ENCODE measurements around the gene NOTCH3. TPM values are rescaled to one million over a fixed set of nuclear protein-coding genes. Genes with fewer than 3 reads are reported as not detected.

NOTCH3 gene
- total and polyA plus RNA-seq, 2 donors from 2014 or later, result 15.1 to 92.3 TPM

GRCh38 chr19:15170345-15170744 is 30.4 kb downstream of the NOTCH3 start:
- DNase-seq, result no peak
- no peak overlapping the region for H3K9ac ChIP-seq (ENCODE audit: low read length in 3 of 3)
- H3K27ac ChIP-seq (ENCODE audit: low read depth in 2 of 2, low read length in 2 of 2), result no peak overlapping the region
- FAIRE-seq, result no peak
- peaks cover 2 to 12% (median 5%) of the 10 kb centered on the region in 3 donors for H3K36me3 ChIP-seq (ENCODE audit: control insufficient read depth in 2 of 3, insufficient read depth in 3 of 3, low read length in 3 of 3)
- intact Hi-C loops (cut with DNase I), result loop anchor here (10.0 kb wide), 1 partner anchor 384 kb away; no protein-coding TSS in a partner anchor
- TF ChIP-seq CTCF (IDR thresholded peaks at IDR 0.05; ENCODE audit: borderline replicate concordance, extremely low read depth, insufficient read depth), result no peak
- no peaks in the 10 kb centered on the region for H3K27me3 ChIP-seq (ENCODE audit: control insufficient read depth, insufficient read depth, low read length)
- no peak overlapping the region for H3K4me3 ChIP-seq (ENCODE audit: low read length in 3 of 3)
- H3K9me3 ChIP-seq (ENCODE audit: control insufficient read depth in 2 of 3, insufficient read depth in 1 of 3, low read length in 3 of 3), result peaks cover 0 to 9% (median 0%) of the 10 kb centered on the region in 3 donors
- H3K4me1 ChIP-seq (ENCODE audit: control insufficient read depth in 2 of 3, insufficient read depth in 2 of 3, low read depth in 1 of 3, low read length in 3 of 3), result no peaks in the 10 kb centered on the region

- FAIRE-seq (no peak), DNase-seq (no peak)
- Histone ChIP-seq H3K9ac (ENCODE audit: low read length in 3 of 3) (no peak overlapping the region), H3K4me3 (ENCODE audit: low read length in 3 of 3) (no peak overlapping the region), H3K36me3 (ENCODE audit: control insufficient read depth in 2 of 3, insufficient read depth in 3 of 3, low read length in 3 of 3) (peaks cover 6 to 16% (median 9%) of the 10 kb centered on the region in 3 donors), H3K27me3 (ENCODE audit: control insufficient read depth, insufficient read depth, low read length) (no peaks in the 10 kb centered on the region), H3K4me1 (ENCODE audit: control insufficient read depth in 2 of 3, insufficient read depth in 2 of 3, low read depth in 1 of 3, low read length in 3 of 3) (no peaks in the 10 kb centered on the region), H3K27ac (ENCODE audit: low read depth in 2 of 2, low read length in 2 of 2) (no peak overlapping the region), H3K9me3 (ENCODE audit: control insufficient read depth in 2 of 3, insufficient read depth in 1 of 3, low read length in 3 of 3) (peaks cover 0 to 14% (median 0%) of the 10 kb centered on the region in 3 donors)
- intact Hi-C loops (cut with DNase I), result loop anchor here (10.0 kb wide), 1 partner anchor 385 kb away; no protein-coding TSS in a partner anchor
- TF ChIP-seq CTCF (IDR thresholded peaks at IDR 0.05; ENCODE audit: borderline replicate concordance, extremely low read depth, insufficient read depth), result no peak
These were observed 31.1 kb downstream of the NOTCH3 start for GRCh38 chr19:15169541-15170285.

- peaks cover 6 to 19% (median 14%) of the 10 kb centered on the region in 3 donors for H3K36me3 ChIP-seq (ENCODE audit: control insufficient read depth in 2 of 3, insufficient read depth in 3 of 3, low read length in 3 of 3)
- no peaks in the 10 kb centered on the region for H3K27me3 ChIP-seq (ENCODE audit: control insufficient read depth, insufficient read depth, low read length)
- TF ChIP-seq CTCF (IDR thresholded peaks at IDR 0.05; ENCODE audit: borderline replicate concordance, extremely low read depth, insufficient read depth), result no peak
- H3K9ac ChIP-seq (ENCODE audit: low read length in 3 of 3), result no peak overlapping the region
- no peaks in the 10 kb centered on the region for H3K4me1 ChIP-seq (ENCODE audit: control insufficient read depth in 2 of 3, insufficient read depth in 2 of 3, low read depth in 1 of 3, low read length in 3 of 3)
- FAIRE-seq, result no peak
- no peak overlapping the region for H3K4me3 ChIP-seq (ENCODE audit: low read length in 3 of 3)
- H3K9me3 ChIP-seq (ENCODE audit: control insufficient read depth in 2 of 3, insufficient read depth in 1 of 3, low read length in 3 of 3), result peaks cover 0 to 14% (median 0%) of the 10 kb centered on the region in 3 donors
- no peak overlapping the region for H3K27ac ChIP-seq (ENCODE audit: low read depth in 2 of 2, low read length in 2 of 2)
- intact Hi-C loops (cut with DNase I), result no loop called here
- no peak for DNase-seq
These were observed 34.1 kb downstream of the NOTCH3 start for GRCh38 chr19:15166700-15167099.

All from kidney (tissue), 14 donors.